Measurements from ENCODE around the gene RAB22A. TPM values are rescaled to one million over a fixed set of nuclear protein-coding genes. Genes with fewer than 3 reads are reported as not detected.
A peak's percentile ranks its signal among the peaks of the same experiment; 100 is the strongest.

The RAB22A gene
- total and polyA plus RNA-seq, 2 of the 4 experiments (the other 2 are of a cell fraction): 8.2 to 8.4 TPM

DNA sequence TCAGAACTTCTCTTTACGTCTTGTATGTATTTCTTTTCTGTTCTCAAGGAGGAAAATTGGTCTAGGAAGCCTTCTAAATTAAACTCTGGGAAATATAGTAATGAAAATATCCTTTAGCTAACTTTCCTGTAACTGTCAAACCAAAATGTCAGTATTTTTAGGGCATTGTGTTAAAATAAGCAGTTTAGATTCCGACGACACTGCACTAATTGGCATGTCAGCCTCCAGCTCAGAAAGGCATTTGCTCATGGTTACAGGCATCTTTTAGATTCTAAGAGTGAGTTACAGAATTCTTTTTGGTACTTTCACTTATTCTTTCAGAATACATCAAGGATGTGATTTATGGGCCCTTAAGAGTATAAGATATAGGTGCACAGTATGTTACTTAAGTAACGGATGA, 53.5 kb downstream of the RAB22A start:
- Histone ChIP-seq H2BK20ac (ENCODE audit: low read depth, low read length) (no peak overlapping the region), H3K4me1 (ENCODE audit: control insufficient read depth, insufficient read depth, low read length) (peaks cover 2% of the 10 kb centered on the region; the same call in 1 of the 2 replicates), H4K8ac (ENCODE audit: low read depth in 2 of 2, low read length in 2 of 2) (no peak overlapping the region), H3K23ac (ENCODE audit: low read depth, low read length) (no peak overlapping the region), H2AK9ac (replicated peaks; ENCODE audit: low read depth, low read length, poor library complexity) (no peak overlapping the region), H3K56ac (ENCODE audit: extremely low read depth, insufficient read depth, low read length) (no peak overlapping the region), H3K27ac (ENCODE audit: insufficient read depth, low read length) (no peak overlapping the region), H2BK120ac (ENCODE audit: low read depth, low read length) (no peak overlapping the region), H4K91ac (ENCODE audit: insufficient read depth, low read depth, low read length) (no peak overlapping the region), H2AFZ (replicated peaks; ENCODE audit: low read length, poor library complexity) (no peak overlapping the region), H4K20me1 (ENCODE audit: insufficient read depth, low read length) (no peaks in the 10 kb centered on the region), H3K4ac (ENCODE audit: low read depth, low read length) (no peak overlapping the region), H4K5ac (ENCODE audit: low read depth, low read length) (no peak overlapping the region), H2BK5ac (ENCODE audit: low read depth, low read length, poor library complexity, severe bottlenecking) (no peak overlapping the region), H3K9me3 (ENCODE audit: control insufficient read depth, insufficient read depth, low read length) (no peaks in the 10 kb centered on the region), H3K27me3 (ENCODE audit: control insufficient read depth, insufficient read depth, low read length) (no peaks in the 10 kb centered on the region), H2AK5ac (ENCODE audit: low read depth, low read length) (no peak overlapping the region), H3K4me3 (ENCODE audit: insufficient read depth, low read depth, low read length) (no peak overlapping the region), H3K4me2 (ENCODE audit: low read depth, low read length) (no peak overlapping the region), H3K79me1 (ENCODE audit: low read depth in 1 of 2, low read length in 2 of 2) (peaks cover 3 to 4% of the 10 kb centered on the region in 2 experiments; a peak in 3 of 4 replicates), H2BK15ac (ENCODE audit: low read depth, low read length) (no peak overlapping the region), H3K18ac (ENCODE audit: low read depth, low read length) (no peak overlapping the region), H3K9me1 (ENCODE audit: insufficient read depth, low read length) (peaks cover 5% of the 10 kb centered on the region; the same call in 1 of the 2 replicates), H3K36me3 (ENCODE audit: control insufficient read depth, insufficient read depth, low read length) (peaks cover 17% of the 10 kb centered on the region), H3K14ac (replicated peaks; ENCODE audit: low read depth, low read length) (no peak overlapping the region), H3K9ac (ENCODE audit: low read depth, low read length) (no peak overlapping the region)
- ChIA-PET POLR2A (ENCODE audit: unreplicated experiment) (no interaction called here), CTCF (no interaction called here)
- intact Hi-C loops (cut with micrococcal nuclease): no loop called here
- TF ChIP-seq MAZ (IDR thresholded peaks at IDR 0.05; ENCODE audit: borderline replicate concordance, low read depth, low read length): no peak
- TF ChIP-seq RAD21 (IDR thresholded peaks at IDR 0.05; ENCODE audit: low read length): no peak
- peak; percentile 61 for TF ChIP-seq MAFK (IDR thresholded peaks at IDR 0.05; ENCODE audit: low read depth, low read length)
- DNase-seq: no peak
- BruUV-seq (replicated peaks): no TSS peak
- WGBS, 2 experiments (ENCODE audit: extremely low coverage in 2 of 2, insufficient read length in 1 of 2): 100% methylated on average over 2 of the region's 4 CpGs; no CpG with 5 or more reads in 1 of the 2 experiments
- in situ Hi-C loops (cut with MboI; ENCODE audit: low sequenced_read_pairs): no loop called here
- dilution Hi-C loops (cut with HindIII; ENCODE audit: low sequenced_read_pairs, unreplicated experiment): no loop called here
- ATAC-seq (ENCODE audit: low read depth): no peak

Data from IMR-90 (cell line).